22Rv1 (cell line): ENCODE data around the gene STX11.

Experiments
- CTCF ChIP-seq: fragments of 450-650 bp; IDR thresholded peaks from 2 replicates; pipeline ENCODE4 v1.5.1; 2017; ENCODE audit warnings: mild to moderate bottlenecking
- ZFX ChIP-seq: fragments of 450-650 bp; IDR thresholded peaks from 2 replicates; pipeline ENCODE4 v1.6.1; 2017; ENCODE audit warnings: antibody characterized with exemption, borderline replicate concordance

DNA sequence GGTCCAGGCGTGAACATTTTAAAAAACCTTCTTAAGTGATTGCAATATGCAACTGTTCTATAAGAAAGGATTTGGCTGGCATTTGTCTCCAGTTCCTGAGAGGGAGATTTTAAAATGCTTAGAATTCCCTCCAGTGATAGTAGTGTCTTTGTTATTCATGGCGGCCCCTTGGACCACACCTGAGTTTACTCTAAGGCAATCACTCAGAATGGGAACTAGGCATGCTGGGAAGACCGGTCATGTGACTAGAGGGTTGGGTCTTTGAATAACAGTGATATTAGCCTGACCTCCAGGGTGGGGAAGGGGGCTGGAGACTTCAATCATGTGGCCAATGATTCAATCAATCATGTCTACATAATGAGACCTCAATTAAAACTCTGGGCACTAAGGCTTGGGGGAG lies 84.1 kb downstream of the STX11 start:
- TF ChIP-seq CTCF (no peak), ZFX (no peak)
